Bronchial epithelial cell (primary cell): Measurements from ENCODE around the gene REL. TPM values are rescaled to one million over a fixed set of nuclear protein-coding genes. Genes with fewer than 3 reads are reported as not detected.

Source experiments
- DNase-seq: peaks from one replicate; pipeline ENCODE4 v3.0.0-alpha.2; 2010; ENCODE audit warnings: low read depth
- FAIRE-seq: peaks from 2 replicates; lab custom pipeline; 2011; peaks lifted over from hg19 to GRCh38; lab: Jason Lieb, UNC
- H3K27me3 ChIP-seq: 2 replicates; pipeline ENCODE4 v1.5.1; 2011; ENCODE audit warnings: low read length; ENCODE audit not compliant: control insufficient read depth, insufficient read depth
- H3K36me3 ChIP-seq: 2 replicates; pipeline ENCODE4 v1.5.1; 2011; ENCODE audit warnings: low read length; ENCODE audit not compliant: control insufficient read depth, insufficient read depth
- H3K4me3 ChIP-seq: 2 replicates; pipeline ENCODE4 v1.5.1; 2011; ENCODE audit warnings: mild to moderate bottlenecking, low read depth, low read length, control low read depth
- CTCF ChIP-seq: IDR thresholded peaks from 2 replicates; pipeline ENCODE4 v1.5.1; 2011; ENCODE audit warnings: mild to moderate bottlenecking, moderate library complexity, low read length, control low read depth, inconsistent platforms; ENCODE audit not compliant: insufficient read depth, severe bottlenecking
- total RNA-seq: library from RNA; depleted of rRNA; stranded (reverse); fragments of >200 nt; gene quantifications from 2 replicates; pipeline ENCODE4 v1.2.1, GENCODE V29; 2014

REL gene
- total RNA-seq, 1 donor from 2014 or later: 9.0 TPM

- H3K36me3 ChIP-seq: peaks cover 2% of the 10 kb centered on the region
- no peak for FAIRE-seq
- no peak for DNase-seq
- H3K27me3 ChIP-seq: no peaks in the 10 kb centered on the region
- no peak for TF ChIP-seq CTCF
- H3K4me3 ChIP-seq: no peak overlapping the region
Measured at GRCh38 chr2:60957224-60957623, 75.8 kb downstream of the REL start.

GRCh38 chr2:60957643-60958042 is 76.3 kb downstream of the REL start:
- no peaks in the 10 kb centered on the region for H3K27me3 ChIP-seq
- peaks cover 2% of the 10 kb centered on the region for H3K36me3 ChIP-seq
- DNase-seq (peak; percentile 81), FAIRE-seq (no peak)
- no peak for TF ChIP-seq CTCF
- H3K4me3 ChIP-seq: no peak overlapping the region

GRCh38 chr2:60958361-60958760 is 77.0 kb downstream of the REL start:
- no peak for FAIRE-seq
- Histone ChIP-seq H3K27me3 (no peaks in the 10 kb centered on the region), H3K36me3 (peaks cover 2% of the 10 kb centered on the region), H3K4me3 (no peak overlapping the region)
- DNase-seq: peak; percentile 50
- no peak for TF ChIP-seq CTCF

DNA sequence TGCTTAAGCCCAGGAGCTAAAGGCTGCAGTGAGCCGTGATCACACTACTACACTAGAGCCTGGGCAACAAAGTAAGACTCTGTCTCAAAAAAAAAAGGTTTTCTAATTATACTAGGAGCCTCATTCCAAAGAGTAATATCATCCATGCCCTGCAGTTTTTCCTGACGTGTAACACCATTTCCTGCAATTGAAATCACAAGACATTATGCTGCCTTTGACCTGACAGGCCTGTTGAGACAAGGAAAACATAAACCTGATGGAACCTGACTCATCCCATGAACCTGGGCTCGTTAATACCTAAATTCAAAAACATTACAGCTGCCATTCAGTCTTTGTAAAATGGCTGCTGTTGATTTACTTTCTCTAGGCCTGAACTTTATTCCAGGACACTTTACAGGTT is 77.4 kb downstream of the REL start:
- H3K27me3 ChIP-seq: no peaks in the 10 kb centered on the region
- DNase-seq (peak; percentile 99), FAIRE-seq (peak; percentile 93)
- H3K4me3 ChIP-seq: no peak overlapping the region
- TF ChIP-seq CTCF: no peak
- peaks cover 2% of the 10 kb centered on the region for H3K36me3 ChIP-seq

- FAIRE-seq (no peak), DNase-seq (no peak)
- Histone ChIP-seq H3K4me3 (no peak overlapping the region), H3K36me3 (no peaks in the 10 kb centered on the region), H3K27me3 (no peaks in the 10 kb centered on the region)
- no peak for TF ChIP-seq CTCF
Measured at GRCh38 chr2:60959501-60959900, 78.1 kb downstream of the REL start.

GRCh38 chr2:60960706-60961105 is 79.3 kb downstream of the REL start:
- DNase-seq (peak; percentile 53), FAIRE-seq (no peak)
- H3K27me3 ChIP-seq: no peaks in the 10 kb centered on the region
- TF ChIP-seq CTCF: no peak
- H3K36me3 ChIP-seq: no peaks in the 10 kb centered on the region
- H3K4me3 ChIP-seq: no peak overlapping the region
